Measurements from ENCODE around the gene STK11IP. TPM values are rescaled to one million over a fixed set of nuclear protein-coding genes. Genes with fewer than 3 reads are reported as not detected.

The STK11IP gene
- total RNA-seq, 1 experiment from 2014 or later, result 29.3 TPM

GRCh38 chr2:219634171-219634940, 36.7 kb downstream of the STK11IP start:
- no peak overlapping the region for H3K27ac Mint-ChIP-seq (ENCODE audit: unreplicated experiment)
- peaks cover 8% of the 10 kb centered on the region for H3K4me1 Mint-ChIP-seq (ENCODE audit: low read depth, unreplicated experiment)
- BruUV-seq (replicated peaks), result no TSS peak
- CTCF ChIA-PET, result no interaction called here
- H3K27me3 Mint-ChIP-seq (ENCODE audit: unreplicated experiment), result no peaks in the 10 kb centered on the region
- no peaks in the 10 kb centered on the region for H3K36me3 Mint-ChIP-seq (ENCODE audit: insufficient read depth, unreplicated experiment)
- H3K4me3 Mint-ChIP-seq (ENCODE audit: low read depth, unreplicated experiment), result no peak overlapping the region
- DNase-seq, result no peak
- intact Hi-C loops (cut with micrococcal nuclease; ENCODE audit: unreplicated experiment), result no loop called here
- H3K9me3 Mint-ChIP-seq (ENCODE audit: low read depth, unreplicated experiment), result no peaks in the 10 kb centered on the region
- TF ChIP-seq CTCF (IDR thresholded peaks at IDR 0.05; ENCODE audit: unreplicated experiment), result no peak

GRCh38 chr2:219634951-219635751, 37.5 kb downstream of the STK11IP start:
- Mint-ChIP-seq H3K27ac (ENCODE audit: unreplicated experiment) (no peak overlapping the region), H3K4me3 (ENCODE audit: low read depth, unreplicated experiment) (no peak overlapping the region), H3K27me3 (ENCODE audit: unreplicated experiment) (no peaks in the 10 kb centered on the region), H3K9me3 (ENCODE audit: low read depth, unreplicated experiment) (no peaks in the 10 kb centered on the region), H3K4me1 (ENCODE audit: low read depth, unreplicated experiment) (peaks cover 8% of the 10 kb centered on the region), H3K36me3 (ENCODE audit: insufficient read depth, unreplicated experiment) (no peaks in the 10 kb centered on the region)
- DNase-seq, result no peak
- intact Hi-C loops (cut with micrococcal nuclease; ENCODE audit: unreplicated experiment), result no loop called here
- BruUV-seq (replicated peaks), result no TSS peak
- TF ChIP-seq CTCF (IDR thresholded peaks at IDR 0.05; ENCODE audit: unreplicated experiment), result no peak
- CTCF ChIA-PET, result interaction anchor here (0.6 kb wide), 1 partner anchor 1859 kb away, joined by 7 read pairs; no protein-coding TSS in a partner anchor

GRCh38 chr2:219636144-219636915, 38.7 kb downstream of the STK11IP start:
- no peak for TF ChIP-seq CTCF (IDR thresholded peaks at IDR 0.05; ENCODE audit: unreplicated experiment)
- no peaks in the 10 kb centered on the region for H3K27me3 Mint-ChIP-seq (ENCODE audit: unreplicated experiment)
- no TSS peak for BruUV-seq (replicated peaks)
- no peaks in the 10 kb centered on the region for H3K9me3 Mint-ChIP-seq (ENCODE audit: low read depth, unreplicated experiment)
- H3K27ac Mint-ChIP-seq (ENCODE audit: unreplicated experiment), result no peak overlapping the region
- no peak for DNase-seq
- no peaks in the 10 kb centered on the region for H3K36me3 Mint-ChIP-seq (ENCODE audit: insufficient read depth, unreplicated experiment)
- intact Hi-C loops (cut with micrococcal nuclease; ENCODE audit: unreplicated experiment), result no loop called here
- H3K4me3 Mint-ChIP-seq (ENCODE audit: low read depth, unreplicated experiment), result no peak overlapping the region
- CTCF ChIA-PET, result no interaction called here
- H3K4me1 Mint-ChIP-seq (ENCODE audit: low read depth, unreplicated experiment), result no peaks in the 10 kb centered on the region
